Measurements from ENCODE around the gene SPNS2.

GRCh38 chr17:4556996-4557395 lies 58.3 kb downstream of the SPNS2 start:
- TF ChIP-seq POLR2A (IDR thresholded peaks at IDR 0.05) = no peak
- TF ChIP-seq, protein P1, sequence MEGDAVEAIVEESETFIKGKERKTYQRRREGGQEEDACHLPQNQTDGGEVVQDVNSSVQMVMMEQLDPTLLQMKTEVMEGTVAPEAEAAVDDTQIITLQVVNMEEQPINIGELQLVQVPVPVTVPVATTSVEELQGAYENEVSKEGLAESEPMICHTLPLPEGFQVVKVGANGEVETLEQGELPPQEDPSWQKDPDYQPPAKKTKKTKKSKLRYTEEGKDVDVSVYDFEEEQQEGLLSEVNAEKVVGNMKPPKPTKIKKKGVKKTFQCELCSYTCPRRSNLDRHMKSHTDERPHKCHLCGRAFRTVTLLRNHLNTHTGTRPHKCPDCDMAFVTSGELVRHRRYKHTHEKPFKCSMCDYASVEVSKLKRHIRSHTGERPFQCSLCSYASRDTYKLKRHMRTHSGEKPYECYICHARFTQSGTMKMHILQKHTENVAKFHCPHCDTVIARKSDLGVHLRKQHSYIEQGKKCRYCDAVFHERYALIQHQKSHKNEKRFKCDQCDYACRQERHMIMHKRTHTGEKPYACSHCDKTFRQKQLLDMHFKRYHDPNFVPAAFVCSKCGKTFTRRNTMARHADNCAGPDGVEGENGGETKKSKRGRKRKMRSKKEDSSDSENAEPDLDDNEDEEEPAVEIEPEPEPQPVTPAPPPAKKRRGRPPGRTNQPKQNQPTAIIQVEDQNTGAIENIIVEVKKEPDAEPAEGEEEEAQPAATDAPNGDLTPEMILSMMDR (IDR thresholded peaks at IDR 0.05) = no peak

All from tibial nerve (tissue), 3 donors.